Subcutaneous adipose tissue (tissue), 4 donors: ENCODE results near the gene GSTM5. TPM values are rescaled to one million over a fixed set of nuclear protein-coding genes. Genes with fewer than 3 reads are reported as not detected.

Experiments
- total RNA-seq, 4 donors: library from RNA; depleted of rRNA; stranded (reverse); fragments of >200 nt; gene quantifications; one replicate each; pipeline ENCODE4 v1.1.0, GENCODE V29; 2016
- TF ChIP-seq, protein P1 (sequence below): fragments of 450-650 bp; IDR thresholded peaks from one replicate; pipeline ENCODE4 v1.5.1; 2016; ENCODE audit warnings: low read depth, mild to moderate bottlenecking, control low read depth, antibody characterized with exemption, moderate library complexity

The GSTM5 gene
- total RNA-seq, 4 donors from 2014 or later = 2.8 to 5.7 (median 3.5) TPM

GRCh38 chr1:109719337-109719837, 7.3 kb downstream of the GSTM5 start:
- TF ChIP-seq, protein P1, sequence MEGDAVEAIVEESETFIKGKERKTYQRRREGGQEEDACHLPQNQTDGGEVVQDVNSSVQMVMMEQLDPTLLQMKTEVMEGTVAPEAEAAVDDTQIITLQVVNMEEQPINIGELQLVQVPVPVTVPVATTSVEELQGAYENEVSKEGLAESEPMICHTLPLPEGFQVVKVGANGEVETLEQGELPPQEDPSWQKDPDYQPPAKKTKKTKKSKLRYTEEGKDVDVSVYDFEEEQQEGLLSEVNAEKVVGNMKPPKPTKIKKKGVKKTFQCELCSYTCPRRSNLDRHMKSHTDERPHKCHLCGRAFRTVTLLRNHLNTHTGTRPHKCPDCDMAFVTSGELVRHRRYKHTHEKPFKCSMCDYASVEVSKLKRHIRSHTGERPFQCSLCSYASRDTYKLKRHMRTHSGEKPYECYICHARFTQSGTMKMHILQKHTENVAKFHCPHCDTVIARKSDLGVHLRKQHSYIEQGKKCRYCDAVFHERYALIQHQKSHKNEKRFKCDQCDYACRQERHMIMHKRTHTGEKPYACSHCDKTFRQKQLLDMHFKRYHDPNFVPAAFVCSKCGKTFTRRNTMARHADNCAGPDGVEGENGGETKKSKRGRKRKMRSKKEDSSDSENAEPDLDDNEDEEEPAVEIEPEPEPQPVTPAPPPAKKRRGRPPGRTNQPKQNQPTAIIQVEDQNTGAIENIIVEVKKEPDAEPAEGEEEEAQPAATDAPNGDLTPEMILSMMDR = no peak

- TF ChIP-seq, protein P1 = no peak
Observed at GRCh38 chr1:109721042-109721441, 9.0 kb downstream of the GSTM5 start.

DNA sequence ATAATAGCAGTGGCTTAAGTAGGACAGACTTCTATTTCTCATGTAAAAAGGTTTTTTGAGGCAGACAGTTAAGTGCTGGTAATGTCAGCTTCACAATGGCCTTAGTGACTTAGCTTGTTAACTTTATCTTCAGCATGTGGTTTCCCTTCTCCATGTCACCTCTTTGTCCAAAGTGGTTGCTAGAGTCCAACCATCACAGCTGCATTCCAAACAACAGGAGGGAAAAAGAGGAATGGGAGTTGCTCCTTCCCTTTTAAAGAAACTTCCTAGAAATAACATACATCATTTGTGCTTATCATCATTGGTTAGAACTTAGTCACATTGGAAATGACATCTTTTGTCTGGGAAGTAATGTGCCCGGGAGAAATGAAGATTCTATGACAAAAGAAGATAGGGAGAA, 9.9 kb downstream of the GSTM5 start:
- TF ChIP-seq, protein P1 = no peak

- TF ChIP-seq, protein P1 = no peak
Observed at GRCh38 chr1:109722908-109723691, 11.0 kb downstream of the GSTM5 start.

GRCh38 chr1:109724933-109725332, 12.9 kb downstream of the GSTM5 start:
- TF ChIP-seq, protein P1 = no peak

DNA sequence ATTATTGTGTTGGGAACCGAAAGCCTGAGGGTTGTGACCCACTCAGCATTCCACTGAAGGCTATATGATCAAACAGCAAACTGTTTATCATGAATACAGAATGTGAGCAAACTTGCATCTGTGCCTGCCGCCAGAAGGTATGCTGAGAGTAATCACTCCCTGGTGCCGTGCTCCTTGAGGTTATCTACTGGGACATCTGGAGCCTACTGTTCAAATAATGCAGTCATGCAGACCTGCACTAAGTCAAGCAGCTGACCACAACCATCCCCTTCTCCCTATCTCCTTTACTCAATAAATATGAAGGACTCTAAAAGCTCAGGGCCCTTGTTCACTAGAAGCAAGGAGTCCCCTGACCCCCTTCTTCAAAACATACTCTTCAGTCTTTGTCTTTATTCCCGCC, 13.5 kb downstream of the GSTM5 start:
- TF ChIP-seq, protein P1 = no peak

DNA sequence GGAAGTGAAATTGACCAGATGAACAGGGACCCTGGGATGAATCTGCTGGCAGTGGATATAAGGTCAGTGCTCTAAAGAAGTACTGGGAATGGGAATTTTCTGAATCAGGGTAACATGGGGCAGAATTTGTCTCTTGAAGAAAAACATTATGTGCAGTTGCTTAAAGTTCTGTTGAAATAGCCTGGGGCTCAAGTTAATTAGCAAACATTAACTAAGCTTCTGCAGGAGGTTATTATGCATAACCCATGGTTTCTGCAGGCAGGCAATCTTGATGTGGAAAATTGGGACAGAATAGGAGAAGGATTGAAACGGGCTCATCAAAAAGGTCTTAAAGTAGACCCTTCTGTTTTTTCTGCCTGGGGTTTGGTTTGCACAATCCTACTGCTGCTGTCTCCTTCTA, 14.0 kb downstream of the GSTM5 start:
- TF ChIP-seq, protein P1 = no peak
